MCF 10A (cell line): ENCODE measurements around the gene ZNF22. TPM values are rescaled to one million over a fixed set of nuclear protein-coding genes. Genes with fewer than 3 reads are reported as not detected.

Experiments used
- BruUV-seq: library from RNA; stranded (reverse); fragments of 400-500 nt; replicated peaks from 2 replicates; lab custom pipeline; 2021; lab: Mats Ljungman, UMichigan
- CTCF ChIA-PET: fragments of 300-600 bp; sonication (Branson Sonifier 250); formaldehyde crosslinking; extraction: SDS; loops from one replicate; lab custom pipeline; 2021; ENCODE audit warnings: antibody characterized with exemption, inconsistent platforms; lab: Yijun Ruan, JAX
- POLR2A ChIA-PET: fragments of 300-600, 350-650 bp; sonication (Branson Sonifier 250); formaldehyde crosslinking; extraction: SDS; loops from one replicate; lab custom pipeline; 2020; ENCODE audit warnings: antibody characterized with exemption, inconsistent platforms; lab: Yijun Ruan, JAX
- DNase-seq: peaks from one replicate; pipeline ENCODE4 v3.0.0-alpha.2; 2018; ENCODE audit not compliant: unreplicated experiment
- H3K27ac Mint-ChIP-seq: one replicate; pipeline ENCODE4 v1.8.0; 2022; ENCODE audit warnings: mild to moderate bottlenecking, low read depth, mixed read lengths; ENCODE audit not compliant: unreplicated experiment
- H3K27me3 Mint-ChIP-seq: one replicate; pipeline ENCODE4 v1.8.0; 2022; ENCODE audit warnings: mixed read lengths; ENCODE audit not compliant: insufficient read depth, unreplicated experiment
- H3K36me3 Mint-ChIP-seq: one replicate; pipeline ENCODE4 v1.8.0; 2022; ENCODE audit warnings: mild to moderate bottlenecking, moderate library complexity, mixed read lengths; ENCODE audit not compliant: insufficient read depth, unreplicated experiment
- H3K4me1 Mint-ChIP-seq: one replicate; pipeline ENCODE4 v1.8.0; 2022; ENCODE audit warnings: mixed read lengths; ENCODE audit not compliant: insufficient read depth, unreplicated experiment
- H3K4me3 Mint-ChIP-seq: one replicate; pipeline ENCODE4 v1.8.0; 2022; ENCODE audit warnings: mild to moderate bottlenecking, moderate library complexity, mixed read lengths; ENCODE audit not compliant: unreplicated experiment
- H3K9me3 Mint-ChIP-seq: one replicate; pipeline ENCODE4 v1.8.0; 2022; ENCODE audit warnings: mixed read lengths; ENCODE audit not compliant: unreplicated experiment
- CTCF ChIP-seq: fragments of 200-600 bp; IDR thresholded peaks from one replicate; pipeline ENCODE4 v1.8.0; 2022; ENCODE audit warnings: antibody characterized with exemption, mild to moderate bottlenecking; ENCODE audit not compliant: unreplicated experiment
- intact Hi-C: fragments of 100-400 bp; cut with micrococcal nuclease; formaldehyde crosslinking; loops from 2 replicates; pipeline ENCODE4 v1.14.1; 2022
- total RNA-seq: library from RNA; stranded (reverse); gene quantifications from 2 replicates; pipeline ENCODE4 v1.2.3, GENCODE V29; 2022

Gene ZNF22
- total RNA-seq, 1 experiment from 2014 or later: 8.5 TPM

GRCh38 chr10:44959247-44960087 lies 41.3 kb upstream of the ZNF22 start, which contains the start of gene RASSF4:
Gene RASSF4 (plus strand): TSS chr10:44959802. CDS start chr10:44970203, 10,401 bp downstream.
- Mint-ChIP-seq H3K27me3 (no peaks in the 10 kb centered on the region), H3K4me3 (peak within 1 kb of the TSS; percentile 80), H3K9me3 (no peaks in the 10 kb centered on the region), H3K36me3 (no peaks in the 10 kb centered on the region), H3K27ac (peak within 1 kb of the TSS; percentile 61), H3K4me1 (peaks cover 15% of the 10 kb centered on the region)
- ChIA-PET CTCF (no interaction called here), POLR2A (interaction anchor here (0.9 to 2.4 kb wide), 3 partner anchors 10 to 19 kb away, joined by 3 to 9 read pairs (median 4); partner anchors contain the start of gene DEPP1)
- DNase-seq: peak; percentile 87
- TSS peak; percentile 79 for BruUV-seq
- TF ChIP-seq CTCF: no peak
- intact Hi-C loops: no loop called here

GRCh38 chr10:44960088-44960460 lies 40.6 kb upstream of the ZNF22 start:
- TF ChIP-seq CTCF: no peak
- Mint-ChIP-seq H3K36me3 (no peaks in the 10 kb centered on the region), H3K27me3 (no peaks in the 10 kb centered on the region), H3K27ac (no peak overlapping the region), H3K4me3 (peak overlapping the region; percentile 80), H3K4me1 (peaks cover 21% of the 10 kb centered on the region), H3K9me3 (no peaks in the 10 kb centered on the region)
- intact Hi-C loops: no loop called here
- DNase-seq: no peak
- ChIA-PET CTCF (no interaction called here), POLR2A (interaction anchor here (0.6 to 2.4 kb wide), 2 partner anchors 18 to 28 kb away, joined by 3 to 9 read pairs; partner anchors contain the start of gene DEPP1)
- no TSS peak for BruUV-seq

GRCh38 chr10:44960482-44961229 lies 40.1 kb upstream of the ZNF22 start:
- intact Hi-C loops: no loop called here
- TF ChIP-seq CTCF: no peak
- no TSS peak for BruUV-seq
- no peaks in the 10 kb centered on the region for H3K36me3 Mint-ChIP-seq
- peaks cover 22% of the 10 kb centered on the region for H3K4me1 Mint-ChIP-seq
- DNase-seq: no peak
- H3K4me3 Mint-ChIP-seq: peak overlapping the region; percentile 30
- ChIA-PET POLR2A (interaction anchor here (0.6 kb wide), 1 partner anchor 29 kb away, joined by 3 read pairs; no protein-coding TSS in a partner anchor), CTCF (interaction anchor here (0.8 kb wide), 1 partner anchor 15 kb away, joined by 3 read pairs; no protein-coding TSS in a partner anchor)
- no peaks in the 10 kb centered on the region for H3K27me3 Mint-ChIP-seq
- no peaks in the 10 kb centered on the region for H3K9me3 Mint-ChIP-seq
- no peak overlapping the region for H3K27ac Mint-ChIP-seq

GRCh38 chr10:44961230-44961571 lies 39.5 kb upstream of the ZNF22 start:
- H3K9me3 Mint-ChIP-seq: no peaks in the 10 kb centered on the region
- CTCF ChIA-PET: interaction anchor here (0.8 kb wide), 1 partner anchor 14 kb away, joined by 3 read pairs; no protein-coding TSS in a partner anchor
- H3K4me1 Mint-ChIP-seq: peaks cover 22% of the 10 kb centered on the region
- intact Hi-C loops: no loop called here
- POLR2A ChIA-PET: interaction anchor here (1.3 to 1.4 kb wide), 2 partner anchors 14 to 17 kb away, joined by 3 read pairs; partner anchors contain the start of gene DEPP1
- DNase-seq: no peak
- BruUV-seq: no TSS peak
- no peak overlapping the region for H3K4me3 Mint-ChIP-seq
- H3K36me3 Mint-ChIP-seq: no peaks in the 10 kb centered on the region
- H3K27me3 Mint-ChIP-seq: no peaks in the 10 kb centered on the region
- TF ChIP-seq CTCF: no peak
- H3K27ac Mint-ChIP-seq: no peak overlapping the region
